HG03378 (cell line): ENCODE measurements around the gene ITGAL.
"Not testable (repeated sequence)": the region's sequence is repeated elsewhere in the genome, so short reads cannot be mapped to it uniquely, and the experiment has no call there.

ENCODE experiments used
- ATAC-seq: cut with Tn5 transposase; IDR thresholded peaks from one replicate; pipeline ENCODE4 v1.9.1; 2021; ENCODE audit warnings: mild to moderate bottlenecking, moderate library complexity; ENCODE audit not compliant: unreplicated experiment

ITGAL gene

GRCh38 chr16:30490210-30490609 is 17.7 kb downstream of the ITGAL start:
- no peak for ATAC-seq

DNA sequence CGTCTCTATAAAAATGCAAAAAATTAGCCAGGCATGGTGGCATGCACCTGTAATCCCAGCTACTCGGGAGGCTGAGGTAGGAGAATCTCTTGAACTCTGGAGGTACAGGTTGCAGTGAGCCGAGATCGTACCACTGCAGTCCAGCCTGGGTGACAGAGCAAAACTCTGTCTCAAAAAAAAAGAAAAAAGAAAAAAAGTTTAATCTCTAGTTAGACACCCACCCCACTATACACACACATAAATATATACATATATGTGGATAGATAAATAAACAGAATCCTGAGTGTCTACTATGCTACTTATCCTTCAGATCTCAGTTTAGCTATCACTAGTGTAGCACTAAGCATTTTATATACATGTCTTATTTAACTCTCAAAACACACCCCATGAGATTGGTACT is 18.7 kb downstream of the ITGAL start:
- no peak for ATAC-seq

DNA sequence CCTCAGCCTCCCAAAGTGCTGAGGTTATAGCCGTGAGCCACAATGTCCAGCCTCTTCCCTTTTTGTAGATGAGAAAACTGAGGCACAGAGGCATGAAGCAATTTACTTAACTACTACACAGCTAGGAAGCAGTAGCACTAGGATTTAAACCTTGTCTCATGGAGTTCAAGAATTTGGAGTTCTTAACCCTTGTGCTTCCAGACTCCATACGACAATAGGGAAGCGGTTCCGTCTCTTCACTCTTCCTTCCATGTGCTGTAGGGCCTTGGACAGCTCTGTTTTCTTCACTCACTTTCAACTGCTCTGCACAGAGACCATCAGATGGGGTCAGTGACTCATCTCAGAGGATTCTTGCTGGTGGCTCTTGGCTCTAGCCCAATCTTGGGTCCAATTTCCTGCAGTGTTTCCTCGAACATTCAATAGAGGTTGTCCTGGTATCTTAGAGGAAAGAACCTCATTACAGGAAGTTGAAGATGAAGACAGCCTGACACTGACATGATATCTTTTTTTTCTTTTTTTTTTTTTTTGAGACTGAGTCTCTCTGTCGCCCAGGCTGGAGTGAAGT is 19.3 kb downstream of the ITGAL start:
- no peak for ATAC-seq

GRCh38 chr16:30493941-30494488 is 21.5 kb downstream of the ITGAL start:
- ATAC-seq: no peak

GRCh38 chr16:30494709-30495108 is 22.2 kb downstream of the ITGAL start:
- no peak for ATAC-seq

GRCh38 chr16:30499284-30499683 is 26.7 kb downstream of the ITGAL start:
- ATAC-seq: no peak

GRCh38 chr16:30503403-30504296 is 31.1 kb downstream of the ITGAL start:
- ATAC-seq: no peak

DNA sequence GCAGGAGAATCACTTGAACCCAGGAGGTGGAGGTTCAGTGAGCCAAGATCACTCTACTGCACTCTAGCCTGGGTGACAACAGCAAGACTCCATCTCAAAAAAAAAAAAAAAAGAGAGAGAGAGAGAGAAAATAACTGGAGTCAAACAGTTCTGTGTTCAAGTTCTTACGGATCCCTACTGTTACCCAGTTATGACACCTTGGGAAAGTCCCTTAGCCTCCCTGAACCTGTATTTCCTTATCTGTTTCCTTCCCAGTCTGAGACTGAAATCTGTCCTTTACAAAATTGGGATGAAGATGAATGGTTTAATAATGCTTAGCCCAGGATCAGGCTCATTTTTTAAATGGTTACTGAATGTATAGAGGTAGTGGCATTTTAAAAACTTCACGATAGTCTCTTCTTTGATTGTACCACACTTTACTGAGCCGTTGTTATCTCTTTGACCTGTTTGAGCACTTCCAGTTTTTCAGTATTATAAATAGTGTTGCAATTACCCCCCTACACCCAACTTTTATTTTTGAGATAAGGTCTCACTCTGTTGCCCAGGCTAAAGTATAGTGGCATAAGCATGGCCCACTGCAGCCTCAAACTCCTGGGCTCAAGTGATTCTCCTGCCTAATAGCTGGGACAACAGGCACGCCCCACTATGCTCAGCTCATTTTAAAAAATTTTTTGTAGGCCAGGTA is 36.7 kb downstream of the ITGAL start:
- no peak for ATAC-seq

DNA sequence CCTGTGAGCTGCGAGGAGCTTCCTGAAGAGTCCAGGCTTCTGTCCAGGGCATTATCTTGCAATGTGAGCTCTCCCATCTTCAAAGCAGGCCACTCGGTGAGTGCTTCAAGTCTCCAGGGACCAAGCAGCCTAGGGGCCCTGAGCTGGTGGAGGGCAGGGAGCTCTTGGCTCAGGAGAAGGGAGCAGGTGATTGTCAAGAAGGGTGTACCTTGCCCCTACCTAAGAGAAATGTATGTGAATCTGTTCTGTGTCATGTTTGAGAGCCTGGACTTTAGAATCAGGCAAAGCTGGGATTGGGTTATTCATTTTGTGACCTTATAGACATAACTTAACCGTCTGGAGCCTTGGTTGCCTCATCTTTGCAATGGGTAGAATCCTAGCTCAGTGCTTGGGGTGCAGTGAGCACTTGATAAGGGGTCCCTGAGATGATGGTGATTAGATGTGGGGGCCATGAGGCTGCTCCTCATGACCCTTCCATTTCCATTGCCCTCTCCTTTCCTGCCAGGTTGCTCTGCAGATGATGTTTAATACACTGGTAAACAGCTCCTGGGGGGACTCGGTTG is 37.9 kb downstream of the ITGAL start:
- no peak for ATAC-seq

GRCh38 chr16:30511509-30511908 is 39.0 kb downstream of the ITGAL start:
- ATAC-seq: no peak

GRCh38 chr16:30515275-30515674 is 42.7 kb downstream of the ITGAL start:
- ATAC-seq: no peak

- ATAC-seq: no peak
Measured at GRCh38 chr16:30518552-30518951, 46.0 kb downstream of the ITGAL start.

- ATAC-seq: no peak
Measured at GRCh38 chr16:30519120-30520049, 46.8 kb downstream of the ITGAL start.

DNA sequence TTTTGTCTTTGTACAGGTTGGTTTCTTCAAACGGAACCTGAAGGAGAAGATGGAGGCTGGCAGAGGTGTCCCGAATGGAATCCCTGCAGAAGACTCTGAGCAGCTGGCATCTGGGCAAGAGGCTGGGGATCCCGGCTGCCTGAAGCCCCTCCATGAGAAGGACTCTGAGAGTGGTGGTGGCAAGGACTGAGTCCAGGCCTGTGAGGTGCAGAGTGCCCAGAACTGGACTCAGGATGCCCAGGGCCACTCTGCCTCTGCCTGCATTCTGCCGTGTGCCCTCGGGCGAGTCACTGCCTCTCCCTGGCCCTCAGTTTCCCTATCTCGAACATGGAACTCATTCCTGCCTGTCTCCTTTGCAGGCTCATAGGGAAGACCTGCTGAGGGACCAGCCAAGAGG is 48.9 kb downstream of the ITGAL start:
- no peak for ATAC-seq

DNA sequence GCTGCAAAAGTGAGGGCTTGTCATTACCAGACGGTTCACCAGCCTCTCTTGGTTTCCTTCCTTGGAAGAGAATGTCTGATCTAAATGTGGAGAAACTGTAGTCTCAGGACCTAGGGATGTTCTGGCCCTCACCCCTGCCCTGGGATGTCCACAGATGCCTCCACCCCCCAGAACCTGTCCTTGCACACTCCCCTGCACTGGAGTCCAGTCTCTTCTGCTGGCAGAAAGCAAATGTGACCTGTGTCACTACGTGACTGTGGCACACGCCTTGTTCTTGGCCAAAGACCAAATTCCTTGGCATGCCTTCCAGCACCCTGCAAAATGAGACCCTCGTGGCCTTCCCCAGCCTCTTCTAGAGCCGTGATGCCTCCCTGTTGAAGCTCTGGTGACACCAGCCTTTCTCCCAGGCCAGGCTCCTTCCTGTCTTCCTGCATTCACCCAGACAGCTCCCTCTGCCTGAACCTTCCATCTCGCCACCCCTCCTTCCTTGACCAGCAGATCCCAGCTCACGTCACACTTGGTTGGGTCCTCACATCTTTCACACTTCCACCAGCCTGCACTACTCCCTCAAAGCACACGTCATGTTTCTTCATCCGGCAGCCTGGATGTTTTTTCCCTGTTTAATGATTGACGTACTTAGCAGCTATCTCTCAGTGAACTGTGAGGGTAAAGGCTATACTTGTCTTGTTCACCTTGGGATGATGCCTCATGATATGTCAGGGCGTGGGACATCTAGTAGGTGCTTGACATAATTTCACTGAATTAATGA is 49.5 kb downstream of the ITGAL start:
- ATAC-seq: no peak

- ATAC-seq: not testable (repeated sequence)
Measured at GRCh38 chr16:30522702-30523463, 50.3 kb downstream of the ITGAL start.

- ATAC-seq: no peak
Measured at GRCh38 chr16:30523768-30524574, 51.4 kb downstream of the ITGAL start.
